NCI-H748 (cell line): ENCODE results near the gene NFIA.

ENCODE experiments used
- DNase-seq: peaks from one replicate; lab custom pipeline; 2025; ENCODE audit not compliant: unreplicated experiment; lab: John Stamatoyannopoulos, UW

NFIA gene

DNA sequence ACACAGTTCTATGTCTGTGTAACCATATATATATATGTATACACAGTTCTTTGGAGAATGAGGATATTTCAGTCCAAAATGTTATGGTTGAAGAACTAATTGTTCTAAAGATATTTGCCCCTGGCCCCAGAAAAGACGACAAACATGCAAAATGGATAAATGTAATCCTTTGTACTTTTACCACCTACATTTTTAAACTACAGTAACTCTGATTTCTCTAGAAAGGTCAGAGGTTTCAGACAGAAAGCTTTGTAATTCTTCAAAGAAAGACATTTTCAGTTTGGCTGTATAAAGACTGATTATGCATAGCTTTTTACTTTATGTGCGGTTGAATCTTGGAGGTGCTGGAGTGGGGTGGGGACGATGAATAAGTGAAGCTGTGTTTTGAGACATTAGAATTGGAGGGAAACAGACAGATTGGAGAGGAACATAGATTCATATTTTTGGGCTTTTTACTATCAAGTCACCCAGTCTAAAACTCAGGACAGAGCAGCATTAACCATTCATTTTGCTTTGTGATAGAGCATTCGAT, 16.6 kb downstream of the NFIA start:
- no peak for DNase-seq

DNA sequence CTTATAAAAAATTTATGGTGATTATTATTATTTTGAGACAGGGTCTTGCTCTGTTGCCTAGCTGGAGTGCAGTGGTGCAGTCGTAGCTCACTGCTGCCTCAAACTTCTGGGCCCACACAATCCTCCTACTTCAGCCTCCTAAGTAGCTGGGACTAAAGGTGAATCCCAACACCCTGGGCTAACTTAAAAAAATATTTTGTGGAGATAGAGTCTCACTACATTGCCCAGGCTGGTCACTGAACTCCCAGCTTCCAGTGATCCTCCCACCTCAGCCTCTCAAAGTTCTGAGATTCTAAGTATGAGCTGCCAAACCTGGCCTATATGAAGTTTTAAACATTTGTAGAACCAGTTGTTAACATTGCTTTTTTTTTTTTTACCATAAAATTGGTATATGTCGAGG, 18.2 kb downstream of the NFIA start:
- DNase-seq = no peak

DNA sequence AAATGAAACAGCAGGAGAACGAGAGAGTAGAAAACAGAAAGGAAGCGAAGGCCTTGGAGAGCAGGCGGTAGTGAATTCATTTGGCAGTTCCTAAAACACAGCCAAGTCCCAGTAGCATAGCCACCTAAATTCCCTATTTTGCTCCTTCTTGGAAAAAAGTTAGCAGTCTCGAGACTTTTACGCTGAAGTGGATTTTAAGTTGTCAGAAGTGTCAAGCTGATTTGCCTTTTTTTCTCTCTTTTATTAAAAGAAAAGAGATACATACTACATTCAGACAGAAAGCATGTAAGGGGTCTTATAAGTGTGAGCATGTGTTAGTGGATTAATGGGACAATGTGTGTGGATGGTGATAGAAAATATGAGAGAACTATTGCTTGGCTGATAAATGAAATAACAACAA, 19.2 kb downstream of the NFIA start:
- DNase-seq = no peak

DNA sequence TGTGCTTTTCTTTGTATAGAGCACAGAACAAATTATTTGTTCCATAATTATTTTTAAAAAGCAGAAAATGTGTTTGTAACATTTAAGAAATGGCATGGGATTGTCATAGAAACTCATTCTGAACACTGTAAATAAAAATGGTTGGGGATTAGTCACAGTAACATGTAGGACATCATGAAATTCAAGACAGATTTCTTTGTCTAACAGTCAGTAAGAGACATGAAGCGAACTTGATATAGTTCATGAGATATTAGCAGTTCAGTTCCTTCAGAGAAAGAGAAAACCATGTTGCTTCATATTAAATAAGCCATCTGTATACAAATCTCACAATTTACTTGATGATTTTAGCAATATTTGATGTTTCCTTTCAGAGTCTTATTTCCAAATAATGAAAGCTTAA, 19.7 kb downstream of the NFIA start:
- no peak for DNase-seq

DNA sequence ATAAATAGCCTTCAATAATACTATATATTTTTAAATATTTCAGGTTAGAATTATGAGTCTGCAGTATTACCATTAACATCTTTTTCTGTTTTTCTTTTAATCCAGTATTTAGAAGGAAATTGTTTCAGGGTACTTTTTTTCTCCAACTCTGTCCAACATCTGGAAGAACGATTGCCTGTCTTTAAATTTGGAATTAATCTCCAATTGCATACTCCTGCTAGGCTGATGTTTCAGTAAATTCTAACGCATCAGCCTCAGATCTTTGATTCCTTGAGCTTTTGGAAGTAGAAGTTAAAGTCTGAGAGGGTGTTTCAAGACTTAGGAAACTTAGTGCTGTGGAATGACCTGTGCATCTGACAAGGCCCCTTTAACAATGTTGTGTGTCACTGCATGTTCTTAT, 20.3 kb downstream of the NFIA start:
- DNase-seq = no peak

DNA sequence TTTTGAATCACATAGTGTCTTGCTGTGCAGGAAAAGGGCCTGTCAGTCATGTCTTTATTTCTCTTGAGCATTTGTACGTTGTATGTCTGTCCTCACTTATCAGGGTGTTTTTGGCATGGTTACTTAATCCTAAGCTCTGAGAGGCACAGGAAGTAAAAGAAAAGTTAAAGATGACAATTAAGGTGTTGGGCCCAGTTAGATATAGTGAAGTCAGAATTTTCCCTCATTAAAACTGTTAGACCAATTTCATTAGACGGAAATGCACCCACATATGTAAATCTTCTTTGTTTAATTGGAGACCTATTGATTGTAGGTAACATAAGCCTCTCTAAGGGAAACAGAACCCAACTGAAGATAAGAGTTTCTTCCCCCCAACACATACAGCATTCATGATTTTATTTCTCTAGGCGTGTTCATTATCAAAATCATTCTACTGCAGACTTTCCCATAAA, 21.9 kb downstream of the NFIA start:
- DNase-seq = no peak

DNA sequence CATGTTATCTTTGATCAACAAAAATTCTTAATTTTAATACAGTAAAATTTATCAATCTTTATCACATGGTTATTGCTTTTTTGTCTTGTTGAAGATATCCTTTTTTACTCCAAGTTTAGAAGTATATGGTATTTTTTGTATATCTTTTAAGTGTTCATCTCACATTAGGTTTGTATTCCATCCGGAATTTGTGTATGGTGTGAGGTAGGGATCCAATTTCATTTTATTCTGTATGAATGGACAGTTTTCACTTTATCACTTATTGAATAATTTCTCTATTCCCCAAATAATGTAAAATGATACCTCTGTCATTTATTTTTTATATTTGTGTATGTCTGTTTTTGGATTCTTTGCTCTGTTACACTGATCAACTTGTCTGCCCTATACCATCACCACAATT, 25.3 kb downstream of the NFIA start:
- DNase-seq = no peak

DNA sequence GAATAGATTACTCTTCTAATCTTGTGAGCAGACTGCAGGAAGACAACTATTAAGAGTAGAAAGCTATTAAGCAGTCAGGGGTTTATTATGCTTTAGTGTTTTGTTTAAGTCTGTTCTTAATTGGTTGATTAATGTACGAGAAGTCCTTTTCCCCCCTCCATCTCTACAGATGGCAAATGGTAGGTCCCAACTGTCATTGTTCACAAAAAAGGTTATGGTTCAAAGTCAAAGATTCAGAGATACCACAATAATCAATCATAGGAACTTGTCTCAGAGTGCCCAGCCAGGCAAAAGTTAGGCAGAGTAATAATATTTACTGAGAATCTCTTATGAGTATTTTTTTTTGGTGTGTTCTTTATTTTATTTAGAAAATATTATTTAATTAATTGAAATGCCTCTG, 26.8 kb downstream of the NFIA start:
- DNase-seq = no peak

DNA sequence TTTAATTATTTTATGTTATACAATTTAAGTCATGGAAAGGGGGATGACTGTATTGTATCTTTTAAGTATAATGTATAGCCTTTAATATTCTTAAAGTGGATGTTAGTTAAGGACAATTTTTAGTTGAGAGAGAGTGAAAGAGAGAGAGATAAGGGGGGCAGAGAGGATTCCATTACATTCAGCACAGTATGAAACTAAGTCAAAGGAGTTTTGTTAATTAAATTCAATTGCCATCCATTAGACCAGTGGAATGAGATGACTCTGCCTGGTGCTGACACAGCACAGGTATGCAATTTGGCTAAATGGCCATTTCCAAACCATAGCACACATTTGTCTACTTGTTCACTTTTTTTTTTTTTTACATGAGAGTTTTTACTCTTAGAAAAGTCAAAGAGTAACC, 27.5 kb downstream of the NFIA start:
- no peak for DNase-seq

DNA sequence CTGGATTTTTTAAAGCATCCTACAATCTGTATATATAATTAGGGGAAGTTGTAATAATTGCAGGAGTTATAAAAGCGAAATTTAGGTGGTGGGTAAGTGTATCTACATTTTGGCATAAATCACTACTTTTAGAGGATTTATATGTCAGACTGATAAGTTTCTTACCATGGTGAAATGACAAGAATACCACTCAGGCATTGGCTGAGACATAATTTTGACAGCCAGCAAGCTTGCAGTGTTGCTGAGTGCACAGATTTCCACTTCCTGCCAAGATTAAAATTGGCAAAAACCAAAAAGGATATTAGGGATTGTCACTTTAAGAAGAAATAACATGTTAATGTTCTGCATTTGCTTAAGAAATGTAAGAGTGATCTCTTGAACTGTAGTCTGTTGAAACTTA, 28.2 kb downstream of the NFIA start:
- no peak for DNase-seq

DNA sequence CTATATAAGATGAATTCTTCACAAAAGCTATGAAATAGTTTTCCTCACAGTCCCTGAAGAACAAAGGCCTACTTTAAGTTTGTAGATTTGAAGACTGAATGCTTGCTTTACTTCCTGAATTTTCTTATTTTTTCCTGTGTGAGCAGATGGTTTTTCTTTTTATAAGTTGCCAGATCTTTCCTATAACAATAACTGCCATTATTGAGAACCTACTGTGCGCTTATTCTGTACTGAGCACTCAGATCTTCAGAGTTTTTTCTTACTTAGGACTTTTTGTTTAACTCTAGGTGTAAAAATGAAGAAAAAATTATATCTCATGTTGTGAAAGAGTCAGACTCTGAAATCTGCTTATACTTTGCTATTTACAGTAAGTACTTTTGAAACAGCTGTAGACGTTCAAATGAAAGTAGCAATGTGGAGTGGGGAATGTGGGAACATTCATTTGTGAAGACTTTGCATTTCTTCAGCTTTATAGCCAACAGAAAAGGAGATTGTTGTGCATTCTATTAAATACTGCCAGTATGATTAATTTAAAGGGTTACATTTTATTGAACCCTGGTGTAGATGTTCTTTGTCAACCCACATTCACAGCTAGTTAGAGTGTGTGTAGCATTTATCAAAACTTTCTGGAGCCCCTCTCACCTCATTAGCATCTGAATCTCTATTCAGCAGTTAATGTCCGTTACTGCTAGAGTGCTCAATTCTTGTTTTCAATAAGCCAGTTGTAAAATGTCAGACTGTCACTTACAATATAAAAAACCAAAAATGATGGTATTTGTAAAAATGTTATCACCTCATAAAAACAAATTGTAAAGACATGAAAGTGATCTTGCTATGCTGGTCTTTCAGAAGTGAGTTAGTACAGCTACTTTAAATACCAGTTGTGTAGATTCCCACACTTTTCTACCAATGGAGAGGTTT, 29.0 kb downstream of the NFIA start:
- DNase-seq = no peak

DNA sequence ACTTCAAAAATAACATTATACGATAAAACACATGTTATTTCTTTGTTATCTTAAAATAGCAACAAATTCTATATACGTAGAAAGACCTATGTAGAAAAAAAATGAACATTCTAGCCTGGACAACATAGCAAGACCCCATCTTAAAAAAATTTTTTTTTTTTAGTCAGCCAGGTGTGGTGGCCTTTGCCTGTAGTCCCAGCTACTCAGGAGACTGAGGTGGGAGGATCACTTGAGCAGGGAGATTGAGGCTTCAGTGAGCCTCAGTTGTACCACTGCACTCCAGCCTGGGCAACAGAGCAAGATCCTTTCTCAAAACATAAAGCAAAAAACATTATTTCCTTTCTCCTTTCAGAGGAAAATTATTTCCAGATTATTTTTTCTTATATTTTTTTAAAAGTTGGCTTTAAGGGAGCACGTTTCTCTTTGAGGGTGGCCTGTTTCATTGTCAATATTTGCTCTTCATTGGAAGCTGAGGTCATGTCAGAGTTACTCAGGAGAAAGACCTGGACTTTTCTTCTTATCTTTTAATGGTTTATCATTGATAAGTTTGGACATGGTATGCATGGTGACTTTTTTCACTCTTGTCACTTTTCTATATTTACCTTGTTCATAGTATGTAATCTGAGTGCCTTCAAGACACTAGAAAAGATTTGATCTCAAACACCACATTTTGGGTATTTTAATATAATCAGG, 32.0 kb downstream of the NFIA start:
- DNase-seq = no peak

DNA sequence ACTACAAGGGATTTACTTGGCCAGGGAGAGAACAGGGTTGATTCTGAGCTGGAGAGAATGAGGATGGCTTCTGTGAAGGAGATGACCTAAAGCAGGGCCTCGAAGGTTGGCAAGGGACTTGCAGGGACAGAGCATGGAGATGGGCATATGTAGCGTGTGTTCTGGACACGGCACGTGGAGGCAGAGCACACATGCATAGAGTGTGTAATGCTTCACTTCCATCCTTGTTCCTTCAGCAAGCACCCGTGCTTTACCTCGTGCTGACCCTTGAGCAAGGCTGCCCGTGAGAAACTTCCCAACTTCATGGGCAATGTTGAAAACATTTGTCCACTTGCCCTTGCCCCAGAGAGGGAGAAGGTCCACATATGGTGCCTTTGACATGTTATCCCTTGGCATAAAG, 33.1 kb downstream of the NFIA start:
- DNase-seq = no peak

DNA sequence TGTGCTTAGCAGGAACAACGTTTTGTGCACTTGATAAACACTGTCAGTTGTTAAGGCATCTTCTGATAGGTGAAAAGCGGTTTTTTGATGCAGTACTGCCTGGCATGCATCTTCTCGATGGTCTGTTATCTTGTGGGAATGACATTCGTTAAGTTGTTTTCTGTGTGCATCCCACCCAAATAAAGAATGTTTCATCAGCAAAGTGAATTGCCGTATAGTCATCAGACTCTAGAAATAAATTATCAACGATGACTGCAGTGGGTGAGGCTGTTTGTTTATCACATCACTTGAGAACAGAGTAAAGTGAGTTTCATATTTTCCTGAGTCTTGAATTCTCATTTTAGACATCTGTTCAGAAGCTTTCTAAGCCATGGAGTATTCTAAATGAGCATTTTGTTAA, 34.1 kb downstream of the NFIA start:
- DNase-seq = no peak

DNA sequence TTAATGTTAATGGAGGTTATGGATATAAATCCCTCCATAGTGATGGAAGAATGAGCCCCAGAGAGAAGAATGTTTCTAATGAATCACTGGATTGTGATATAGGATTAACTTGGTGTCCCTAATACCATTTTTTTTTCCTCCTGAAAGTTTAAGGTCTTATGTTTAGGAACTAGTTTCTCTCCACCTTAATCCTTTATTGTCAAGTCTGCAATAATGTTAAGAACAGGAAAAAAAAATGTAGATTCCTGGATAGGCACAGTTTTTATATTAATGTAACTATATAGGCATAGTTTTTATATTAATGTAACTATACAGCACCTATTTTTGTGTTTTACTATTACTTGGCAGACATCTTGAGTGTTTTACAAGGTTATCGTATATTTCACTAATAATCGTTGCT, 34.9 kb downstream of the NFIA start:
- DNase-seq = no peak

DNA sequence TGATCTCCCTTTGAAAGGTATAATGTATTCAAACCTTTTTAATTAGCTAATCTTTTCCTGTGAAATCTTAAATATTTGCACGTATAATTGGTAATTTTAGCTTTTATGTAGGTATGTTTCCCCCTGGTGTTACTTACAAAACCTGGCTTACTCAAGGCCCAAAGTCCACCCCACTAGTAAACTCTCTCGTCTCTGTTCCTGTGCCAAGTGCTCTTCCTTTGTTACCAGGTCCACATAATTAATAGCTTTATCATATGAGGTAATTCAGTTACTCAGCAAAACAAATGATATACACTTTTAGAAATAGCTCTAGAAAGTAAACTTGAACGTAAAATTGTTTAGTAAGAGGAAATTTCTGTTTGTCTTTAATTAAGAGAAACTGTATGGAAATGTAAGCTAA, 36.7 kb downstream of the NFIA start:
- DNase-seq = no peak

DNA sequence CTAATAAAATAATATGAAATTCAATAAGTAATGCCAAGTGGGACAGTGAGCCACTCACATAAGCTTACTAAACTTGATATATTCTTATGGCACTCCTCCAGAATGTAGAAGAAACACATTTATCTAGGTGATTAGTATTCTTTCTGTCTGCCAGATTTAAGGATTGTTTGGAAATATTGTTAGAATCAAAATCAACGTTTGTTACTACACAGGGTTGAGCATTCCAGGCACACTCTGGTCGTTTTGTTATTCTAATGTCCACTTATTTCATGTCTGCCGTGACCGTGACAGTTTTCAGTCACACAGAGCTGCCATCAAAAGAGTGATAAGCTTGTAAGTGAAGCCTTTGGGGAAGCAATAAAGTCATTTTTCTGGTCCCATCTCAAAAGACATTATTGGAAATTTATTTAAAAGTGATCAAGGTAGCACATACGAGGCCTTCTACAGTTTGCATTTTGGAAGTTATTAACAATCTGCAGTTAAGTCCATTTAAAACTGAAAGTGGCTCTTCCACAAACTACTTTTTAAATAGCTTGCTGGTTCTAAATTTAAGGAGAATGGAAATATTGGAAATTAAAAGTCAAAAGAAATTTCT, 38.0 kb downstream of the NFIA start:
- DNase-seq = no peak

DNA sequence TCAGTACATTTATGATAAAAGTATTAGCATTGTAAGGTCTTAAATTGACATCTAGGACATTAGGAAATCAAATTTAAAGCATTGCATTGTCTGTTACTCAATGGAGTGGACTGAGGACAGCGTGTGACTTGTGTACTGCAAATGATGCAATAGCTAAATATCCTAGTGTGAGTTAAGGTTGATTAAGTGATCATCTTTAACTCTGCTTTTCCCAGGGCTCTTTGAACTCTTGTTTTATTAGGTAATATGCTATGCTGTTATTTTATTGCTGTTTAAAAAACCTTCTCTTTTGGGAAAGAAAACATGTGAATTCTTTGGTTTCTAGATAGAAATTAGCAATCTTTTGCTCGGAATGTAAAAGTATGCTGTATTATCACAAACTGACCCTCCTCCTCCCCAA, 38.6 kb downstream of the NFIA start:
- DNase-seq = no peak

DNA sequence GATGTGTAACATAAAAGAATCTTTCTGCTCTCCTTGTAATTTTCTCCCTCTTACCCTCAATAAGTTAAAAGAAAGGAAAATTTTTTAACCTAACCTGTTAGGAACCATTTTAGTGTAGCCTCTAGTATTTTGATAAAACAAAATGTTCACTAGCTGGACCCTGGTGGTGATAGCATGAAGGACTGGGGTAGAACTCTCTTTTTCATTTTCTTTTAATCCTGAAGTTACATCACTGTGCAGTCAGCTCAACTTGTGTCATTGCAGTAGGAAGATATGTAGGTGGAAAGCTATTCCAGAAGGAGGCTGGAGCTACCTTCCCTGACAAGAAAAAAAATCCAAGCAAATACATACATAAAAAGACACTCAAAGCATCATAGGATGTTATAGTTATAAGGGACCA, 39.3 kb downstream of the NFIA start:
- DNase-seq = no peak

DNA sequence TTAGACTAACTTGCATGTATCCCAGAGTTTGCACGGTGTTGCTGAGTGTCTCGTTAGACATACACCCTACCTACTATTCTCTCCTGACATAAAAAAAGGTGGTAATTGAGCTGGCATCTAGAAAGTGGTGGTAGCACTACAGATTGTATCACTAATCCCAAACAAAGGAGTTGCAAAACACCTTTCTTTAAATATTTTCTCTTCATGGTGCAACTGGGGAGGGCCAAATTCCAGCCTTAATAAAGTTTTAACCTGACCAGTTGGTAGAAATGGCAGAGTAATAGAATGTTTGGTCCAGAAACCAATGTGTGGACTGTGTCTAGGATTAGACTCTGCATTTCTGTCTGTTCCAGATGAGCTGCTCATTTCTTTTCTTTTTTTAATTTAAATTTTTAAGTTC, 40.0 kb downstream of the NFIA start:
- no peak for DNase-seq

DNA sequence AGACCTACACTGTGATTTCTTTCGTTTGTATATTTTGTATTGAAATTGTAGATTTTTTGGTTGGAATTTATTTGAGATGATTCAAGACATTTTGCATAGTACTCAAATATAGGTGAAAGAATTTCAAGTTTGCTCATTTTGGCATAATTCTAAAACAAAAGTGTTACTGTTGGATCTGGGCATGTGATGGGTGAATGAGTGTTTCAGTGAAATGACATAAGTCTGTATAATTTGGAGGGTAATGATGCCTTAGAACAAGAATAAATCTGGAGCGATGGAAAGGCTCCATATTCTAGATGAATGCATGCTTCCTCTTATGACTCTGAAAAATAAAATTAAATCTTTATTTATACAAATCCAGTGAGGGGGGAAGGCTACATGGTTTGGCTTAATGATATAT, 41.0 kb downstream of the NFIA start:
- DNase-seq = no peak

DNA sequence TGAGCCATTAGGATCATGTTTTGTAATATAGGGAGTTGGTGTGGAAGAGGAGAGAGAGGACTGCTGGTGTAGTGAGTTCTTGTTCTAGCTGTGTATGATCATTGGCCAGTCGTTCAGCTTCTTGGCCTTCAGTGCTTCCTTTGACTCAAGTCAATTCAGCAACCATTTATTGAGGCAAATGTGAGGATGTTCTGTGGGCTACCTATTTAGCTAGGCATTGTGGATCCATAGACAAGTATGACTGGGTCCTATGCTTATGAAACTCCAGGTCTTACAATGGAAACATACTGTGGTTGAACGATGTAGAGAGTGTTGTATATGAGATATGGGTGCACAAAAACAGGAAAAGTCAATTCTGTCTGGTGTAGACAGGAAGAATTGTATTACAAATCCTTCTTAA, 41.7 kb downstream of the NFIA start:
- DNase-seq = no peak
